ENCODE results near the gene WASHC3.

WASHC3 gene

GRCh38 chr12:101966496-101966895 is 95.3 kb downstream of the WASHC3 start:
- Histone ChIP-seq H2BK120ac (ENCODE audit: low read depth, low read length) (no peak overlapping the region), H3K4me2 (ENCODE audit: insufficient read depth, low read length, poor library complexity, severe bottlenecking) (no peak overlapping the region), H4K91ac (ENCODE audit: low read depth, low read length, poor library complexity) (no peak overlapping the region), H3K27me3 (ENCODE audit: control insufficient read depth in 3 of 3, insufficient read depth in 3 of 3, low read depth in 1 of 3, low read length in 3 of 3) (no peaks in the 10 kb centered on the region), H3K9me3 (replicated peaks in 1 of 2; ENCODE audit: control insufficient read depth in 2 of 2, insufficient read depth in 1 of 2, low read depth in 1 of 2, low read length in 2 of 2) (no peaks in the 10 kb centered on the region), H3K14ac (ENCODE audit: low read length) (no peak overlapping the region), H3K79me1 (ENCODE audit: low read depth, low read length) (no peaks in the 10 kb centered on the region), H2BK5ac (ENCODE audit: low read length) (no peak overlapping the region), H3K9ac (ENCODE audit: low read depth, low read length, poor library complexity) (no peak overlapping the region), H4K8ac (ENCODE audit: low read depth, low read length) (no peak overlapping the region), H2AK5ac (ENCODE audit: low read depth, low read length) (no peak overlapping the region), H3K4ac (ENCODE audit: low read length) (no peak overlapping the region), H3K36me3 (replicated peaks in 1 of 2; ENCODE audit: control insufficient read depth in 2 of 2, insufficient read depth in 2 of 2, low read length in 2 of 2) (no peaks in the 10 kb centered on the region), H3K23ac (ENCODE audit: low read depth, low read length, poor library complexity) (no peak overlapping the region), H3K27ac (replicated peaks; ENCODE audit: low read length) (no peak overlapping the region), H2BK15ac (ENCODE audit: low read length) (no peak overlapping the region), H3K18ac (ENCODE audit: low read length) (no peak overlapping the region), H2AFZ (ENCODE audit: low read length) (no peak overlapping the region), H2BK12ac (ENCODE audit: low read length) (no peak overlapping the region), H3K4me3 (ENCODE audit: low read length in 2 of 2) (no peak overlapping the region), H3K4me1 (ENCODE audit: control insufficient read depth in 2 of 2, insufficient read depth in 1 of 2, low read depth in 1 of 2, low read length in 2 of 2) (no peaks in the 10 kb centered on the region)
- WGBS, 2 donors (ENCODE audit: extremely low coverage in 2 of 2, insufficient read length in 2 of 2, insufficient replicate concordance in 1 of 2) = no CpG with 5 or more reads among the region's 1 CpG
- no peak for DNase-seq (ENCODE audit: low spot score)

- H3K4ac ChIP-seq (ENCODE audit: low read length) = no peak overlapping the region
- peaks cover 0 to 2% of the 10 kb centered on the region in 2 donors for H3K9me3 ChIP-seq (replicated peaks in 1 of 2; ENCODE audit: control insufficient read depth in 2 of 2, insufficient read depth in 1 of 2, low read depth in 1 of 2, low read length in 2 of 2)
- H3K4me2 ChIP-seq (ENCODE audit: insufficient read depth, low read length, poor library complexity, severe bottlenecking) = no peak overlapping the region
- no peak overlapping the region for H4K8ac ChIP-seq (ENCODE audit: low read depth, low read length)
- no peak overlapping the region for H3K9ac ChIP-seq (ENCODE audit: low read depth, low read length, poor library complexity)
- no peak overlapping the region for H3K18ac ChIP-seq (ENCODE audit: low read length)
- H3K4me1 ChIP-seq (ENCODE audit: control insufficient read depth in 2 of 2, insufficient read depth in 1 of 2, low read depth in 1 of 2, low read length in 2 of 2) = no peaks in the 10 kb centered on the region
- H3K27me3 ChIP-seq (ENCODE audit: control insufficient read depth in 3 of 3, insufficient read depth in 3 of 3, low read depth in 1 of 3, low read length in 3 of 3) = no peaks in the 10 kb centered on the region
- H2BK5ac ChIP-seq (ENCODE audit: low read length) = no peak overlapping the region
- no peaks in the 10 kb centered on the region for H3K36me3 ChIP-seq (replicated peaks in 1 of 2; ENCODE audit: control insufficient read depth in 2 of 2, insufficient read depth in 2 of 2, low read length in 2 of 2)
- H3K27ac ChIP-seq (replicated peaks; ENCODE audit: low read length) = no peak overlapping the region
- no peak overlapping the region for H2BK120ac ChIP-seq (ENCODE audit: low read depth, low read length)
- H3K23ac ChIP-seq (ENCODE audit: low read depth, low read length, poor library complexity) = no peak overlapping the region
- no peak overlapping the region for H4K91ac ChIP-seq (ENCODE audit: low read depth, low read length, poor library complexity)
- H3K4me3 ChIP-seq (ENCODE audit: low read length in 2 of 2) = no peak overlapping the region
- no CpG with 5 or more reads among the region's 1 CpG for WGBS, 2 donors (ENCODE audit: extremely low coverage in 2 of 2, insufficient read length in 2 of 2, insufficient replicate concordance in 1 of 2)
- no peak for DNase-seq (ENCODE audit: low spot score)
- no peak overlapping the region for H2AFZ ChIP-seq (ENCODE audit: low read length)
- H3K79me1 ChIP-seq (ENCODE audit: low read depth, low read length) = no peaks in the 10 kb centered on the region
- H2AK5ac ChIP-seq (ENCODE audit: low read depth, low read length) = no peak overlapping the region
- H2BK12ac ChIP-seq (ENCODE audit: low read length) = no peak overlapping the region
- H3K14ac ChIP-seq (ENCODE audit: low read length) = no peak overlapping the region
- H2BK15ac ChIP-seq (ENCODE audit: low read length) = no peak overlapping the region
These were observed 98.1 kb downstream of the WASHC3 start for GRCh38 chr12:101963697-101964096.
